HG03159 (cell line): ENCODE measurements around the gene TOR4A.
"Not testable (repeated sequence)": the region's sequence is repeated elsewhere in the genome, so short reads cannot be mapped to it uniquely, and the experiment has no call there.

Source experiments
- ATAC-seq: cut with Tn5 transposase; IDR thresholded peaks from one replicate; pipeline ENCODE4 v1.9.1; 2021; ENCODE audit warnings: mild to moderate bottlenecking, moderate library complexity; ENCODE audit not compliant: unreplicated experiment

Gene TOR4A

GRCh38 chr9:137251490-137252268 is 25.8 kb upstream of the TOR4A start:
- ATAC-seq, result no peak

- no peak for ATAC-seq
These were observed 24.7 kb upstream of the TOR4A start for GRCh38 chr9:137252555-137253506.

GRCh38 chr9:137253717-137254623 is 23.6 kb upstream of the TOR4A start:
- no peak for ATAC-seq

GRCh38 chr9:137254624-137255447 is 22.7 kb upstream of the TOR4A start, which contains the start of gene NELFB:
TSS of gene NELFB (plus strand) at chr9:137255327.
- ATAC-seq, result peak; percentile 79

GRCh38 chr9:137255448-137256114 is 21.9 kb upstream of the TOR4A start:
- ATAC-seq, result peak; percentile 18

GRCh38 chr9:137256362-137256761 is 21.2 kb upstream of the TOR4A start:
- no peak for ATAC-seq

GRCh38 chr9:137256856-137257255 is 20.7 kb upstream of the TOR4A start:
- no peak for ATAC-seq

GRCh38 chr9:137262173-137262908 is 15.2 kb upstream of the TOR4A start:
- ATAC-seq, result not testable (repeated sequence)

GRCh38 chr9:137262909-137263285 is 14.6 kb upstream of the TOR4A start:
- no peak for ATAC-seq

- no peak for ATAC-seq
These were observed 14.0 kb upstream of the TOR4A start for GRCh38 chr9:137263506-137263905.

- ATAC-seq, result no peak
These were observed 13.5 kb upstream of the TOR4A start for GRCh38 chr9:137264067-137264466.

GRCh38 chr9:137265496-137266161 is 11.9 kb upstream of the TOR4A start:
- ATAC-seq, result no peak

- ATAC-seq, result no peak
These were observed 11.4 kb upstream of the TOR4A start for GRCh38 chr9:137266162-137266527.

- no peak for ATAC-seq
These were observed 10.7 kb upstream of the TOR4A start for GRCh38 chr9:137266585-137267453.

- ATAC-seq, result no peak
These were observed 9.6 kb upstream of the TOR4A start for GRCh38 chr9:137267933-137268355.

- ATAC-seq, result no peak
These were observed 8.9 kb upstream of the TOR4A start for GRCh38 chr9:137268538-137269201.
